SH-SY5Y (cell line): ENCODE data around the gene COLEC12.

ENCODE experiments used
- GATA2 ChIP-seq: IDR thresholded peaks from 2 replicates; pipeline ENCODE4 v1.6.1; 2011; ENCODE audit warnings: mild to moderate bottlenecking, low read depth, low read length
- GATA3 ChIP-seq: IDR thresholded peaks from 2 replicates; pipeline ENCODE4 v1.6.1; 2011; ENCODE audit warnings: low read depth, mild to moderate bottlenecking, low read length, moderate library complexity

DNA sequence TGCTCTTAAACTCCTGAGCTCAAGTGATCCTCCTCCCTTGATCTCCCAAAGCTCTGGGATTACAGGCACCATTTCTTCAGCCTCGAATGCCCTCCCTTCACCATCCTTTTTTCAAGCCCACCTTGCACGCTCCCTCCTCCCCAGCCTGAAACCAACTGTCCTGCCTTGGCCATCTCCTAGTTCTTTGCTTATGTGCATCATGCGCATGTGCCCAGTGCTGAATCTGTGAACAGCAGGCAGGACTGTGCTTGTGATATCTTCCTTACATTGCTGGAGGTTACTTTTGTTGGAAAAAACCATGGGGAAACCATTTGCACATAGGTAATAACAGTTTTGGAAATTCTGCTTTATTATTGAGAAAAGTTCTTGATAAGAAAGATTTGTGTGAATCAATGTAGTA lies 49.5 kb upstream of the COLEC12 start:
- TF ChIP-seq GATA2 (no peak), GATA3 (no peak)
